ENCODE data around the gene USF1.

DNA sequence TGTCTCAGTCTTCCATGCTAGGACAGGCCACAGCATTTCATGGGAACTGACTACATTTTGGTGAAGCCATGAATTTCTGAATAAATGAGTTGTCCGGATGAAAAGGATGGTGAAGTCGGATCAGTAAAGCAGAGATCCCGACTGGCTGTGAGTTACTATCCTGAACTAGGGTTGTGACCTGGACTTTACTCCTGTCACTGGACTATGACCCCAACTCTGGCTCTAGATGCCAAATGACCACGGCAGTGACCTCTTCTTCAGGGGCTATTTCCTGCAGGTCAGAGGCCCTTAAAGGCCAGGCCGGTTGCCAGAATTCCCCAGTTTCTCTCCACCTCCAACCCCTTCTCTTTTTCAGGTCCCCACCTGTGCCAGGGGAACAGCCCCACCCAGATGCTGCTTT, 45.3 kb upstream of the USF1 start:
- TF ChIP-seq CTCF (IDR thresholded peaks at IDR 0.05 in 8 of 11, conservative IDR thresholded peaks at IDR 0.05 in 3 of 11) = no peak
- no peak for TF ChIP-seq POLR2A (IDR thresholded peaks at IDR 0.05)

All from spleen (tissue), 7 donors.